Smooth muscle cell (in vitro differentiated cells): Measurements from ENCODE around the gene TP53I3. TPM values are rescaled to one million over a fixed set of nuclear protein-coding genes. Genes with fewer than 3 reads are reported as not detected.
"Not testable (repeated sequence)": the region's sequence is repeated elsewhere in the genome, so short reads cannot be mapped to it uniquely, and the experiment has no call there.

Experiments
- DNase-seq: peaks from one replicate; lab custom pipeline; 2025; ENCODE audit not compliant: unreplicated experiment; lab: John Stamatoyannopoulos, UW
- H2AFZ ChIP-seq: fragments of 200-600 bp; sonication (generic); 2 replicates; pipeline ENCODE4 v1.6.0; 2016; ENCODE audit warnings: antibody characterized with exemption, low read depth, mild to moderate bottlenecking
- H3F3A ChIP-seq: fragments of 200-600 bp; sonication (generic); 2 replicates; pipeline ENCODE4 v1.6.0; 2017; ENCODE audit warnings: antibody characterized with exemption, low read depth
- H3K27ac ChIP-seq: fragments of 200-600 bp; sonication (generic); 2 replicates; pipeline ENCODE4 v1.5.1; 2016; ENCODE audit warnings: low read depth, mild to moderate bottlenecking
- H3K27me3 ChIP-seq: fragments of 200-600 bp; sonication (generic); 2 replicates; pipeline ENCODE4 v1.6.1; 2016; ENCODE audit warnings: low read depth, mild to moderate bottlenecking
- H3K36me3 ChIP-seq: fragments of 200-600 bp; sonication (generic); 2 replicates; pipeline ENCODE4 v1.5.1; 2016; ENCODE audit warnings: low read depth
- H3K4me1 ChIP-seq: fragments of 200-600 bp; sonication (generic); 2 replicates; pipeline ENCODE4 v1.5.1; 2016; ENCODE audit warnings: low read depth
- H3K4me2 ChIP-seq: fragments of 200-600 bp; sonication (generic); 2 replicates; pipeline ENCODE4 v1.6.0; 2016; ENCODE audit warnings: mild to moderate bottlenecking
- H3K4me3 ChIP-seq: fragments of 200-600 bp; sonication (generic); 2 replicates; pipeline ENCODE4 v1.5.1; 2016; ENCODE audit warnings: mild to moderate bottlenecking
- H3K79me2 ChIP-seq: fragments of 200-600 bp; sonication (generic); 2 replicates; pipeline ENCODE4 v1.6.0; 2016; ENCODE audit warnings: low read depth, mild to moderate bottlenecking
- H3K9ac ChIP-seq: fragments of 200-600 bp; sonication (generic); 2 replicates; pipeline ENCODE4 v1.6.0; 2016; ENCODE audit warnings: low read depth
- H3K9me3 ChIP-seq: fragments of 200-600 bp; sonication (generic); replicated peaks from 2 replicates; pipeline ENCODE4 v1.5.1; 2016; ENCODE audit warnings: low read depth
- H4K20me1 ChIP-seq: fragments of 200-600 bp; sonication (generic); 2 replicates; pipeline ENCODE4 v1.6.0; 2016; ENCODE audit warnings: low read depth
- CTCF ChIP-seq: fragments of 200-600 bp; sonication (generic); IDR thresholded peaks from 2 replicates; pipeline ENCODE4 v1.5.1; 2017; ENCODE audit warnings: borderline replicate concordance, mild to moderate bottlenecking, antibody characterized with exemption; ENCODE audit not compliant: insufficient read depth, poor library complexity, severe bottlenecking
- WGBS: methylation state at CpG from one replicate; pipeline ENCODE4 v1.1.7; 2016; ENCODE audit warnings: low lambda C conversion rate; 5-methylcytosine and 5-hydroxymethylcytosine counted together
- polyA plus RNA-seq: library from polyadenylated mRNA; unstranded; fragments of >200 nt; fragmentation: Nextera tagmentation; extraction: Ambion mirVana; gene quantifications from 2 replicates; pipeline ENCODE4 v1.2.1, GENCODE V29; 2016
- total RNA-seq: library from RNA; depleted of rRNA; stranded (reverse); fragments of >200 nt; gene quantifications from 2 replicates; pipeline ENCODE4 v1.2.3, GENCODE V29; 2014

TP53I3 gene
- total and polyA plus RNA-seq, 2 experiments from 2014 or later: 24.9 to 56.3 TPM

- no peak overlapping the region for H3K9ac ChIP-seq
- H3F3A ChIP-seq: no peaks in the 10 kb centered on the region
- WGBS: 86% methylated on average over 11 of the region's 11 CpGs
- H4K20me1 ChIP-seq: no peaks in the 10 kb centered on the region
- peak overlapping the region; percentile 87 for H3K4me3 ChIP-seq
- H3K36me3 ChIP-seq: no peaks in the 10 kb centered on the region
- H3K4me2 ChIP-seq: peak overlapping the region; percentile 87
- no peak overlapping the region for H3K27ac ChIP-seq
- H2AFZ ChIP-seq: peak overlapping the region; percentile 63
- H3K4me1 ChIP-seq: peaks cover 13% of the 10 kb centered on the region
- no peak for DNase-seq
- no peak for TF ChIP-seq CTCF
- peaks cover 32% of the 10 kb centered on the region for H3K79me2 ChIP-seq
- H3K9me3 ChIP-seq: no peaks in the 10 kb centered on the region
- no peaks in the 10 kb centered on the region for H3K27me3 ChIP-seq
These were observed 38.8 kb downstream of the TP53I3 start for GRCh38 chr2:24045511-24046508.

- not testable (repeated sequence) for H3K9ac ChIP-seq, DNase-seq, H3F3A ChIP-seq, H4K20me1 ChIP-seq, H3K9me3 ChIP-seq, H3K4me3 ChIP-seq, H3K36me3 ChIP-seq, H3K27me3 ChIP-seq, H2AFZ ChIP-seq, H3K27ac ChIP-seq, H3K4me2 ChIP-seq
- peaks cover 32% of the 10 kb centered on the region for H3K79me2 ChIP-seq
- WGBS: 95% methylated on average over 6 of the region's 6 CpGs
- peaks cover 13% of the 10 kb centered on the region for H3K4me1 ChIP-seq
These were observed 41.5 kb downstream of the TP53I3 start for GRCh38 chr2:24043133-24043532.

GRCh38 chr2:24040511-24040910 lies 44.1 kb downstream of the TP53I3 start:
- no peaks in the 10 kb centered on the region for H3K9me3 ChIP-seq
- no peak overlapping the region for H3K4me2 ChIP-seq
- no peak overlapping the region for H3K9ac ChIP-seq
- 91% methylated on average over 4 of the region's 4 CpGs for WGBS
- H4K20me1 ChIP-seq: no peaks in the 10 kb centered on the region
- H3K27ac ChIP-seq: no peak overlapping the region
- H3K27me3 ChIP-seq: no peaks in the 10 kb centered on the region
- H3K4me1 ChIP-seq: no peaks in the 10 kb centered on the region
- no peaks in the 10 kb centered on the region for H3F3A ChIP-seq
- no peak overlapping the region for H3K4me3 ChIP-seq
- no peak for DNase-seq
- peaks cover 7% of the 10 kb centered on the region for H3K36me3 ChIP-seq
- TF ChIP-seq CTCF: no peak
- peaks cover 19% of the 10 kb centered on the region for H3K79me2 ChIP-seq
- H2AFZ ChIP-seq: no peak overlapping the region

- Histone ChIP-seq H3K9ac (no peak overlapping the region), H3K27ac (no peak overlapping the region), H3K4me1 (no peaks in the 10 kb centered on the region), H3K27me3 (no peaks in the 10 kb centered on the region), H4K20me1 (no peaks in the 10 kb centered on the region), H2AFZ (no peak overlapping the region), H3F3A (no peaks in the 10 kb centered on the region), H3K79me2 (peaks cover 13% of the 10 kb centered on the region), H3K4me2 (no peak overlapping the region), H3K4me3 (no peak overlapping the region), H3K36me3 (peaks cover 7% of the 10 kb centered on the region), H3K9me3 (no peaks in the 10 kb centered on the region)
- no peak for TF ChIP-seq CTCF
- WGBS: 99% methylated on average over 9 of the region's 9 CpGs
- no peak for DNase-seq
These were observed 45.7 kb downstream of the TP53I3 start for GRCh38 chr2:24038786-24039499.
